OCI-LY7 (cell line): ENCODE data around the gene ENTR1. TPM values are rescaled to one million over a fixed set of nuclear protein-coding genes. Genes with fewer than 3 reads are reported as not detected.

Experiments used
- BruUV-seq: library from RNA; stranded (reverse); fragments of 400-500 nt; replicated peaks from 2 replicates; lab custom pipeline; 2021; lab: Mats Ljungman, UMichigan
- CTCF ChIA-PET: fragments of 300-600 bp; sonication (Branson Sonifier 250); formaldehyde crosslinking; loops from one replicate; lab custom pipeline; 2022; ENCODE audit warnings: antibody characterized with exemption; ENCODE audit not compliant: unreplicated experiment; lab: Charles Lee
- POLR2A ChIA-PET: fragments of 300-600 bp; sonication (Branson Sonifier 250); formaldehyde crosslinking; loops from one replicate; lab custom pipeline; 2022; ENCODE audit warnings: antibody characterized with exemption; lab: Charles Lee
- DNase-seq: peaks from one replicate; pipeline ENCODE4 v3.0.0-alpha.2; 2015; ENCODE audit warnings: low spot score
- H2AFZ ChIP-seq: fragments of 200-600 bp; sonication (generic), shearing (Covaris generic); 2 replicates; pipeline ENCODE4 v1.6.1; 2014; ENCODE audit warnings: mild to moderate bottlenecking, antibody characterized with exemption, low read length, moderate library complexity
- H3K27ac ChIP-seq: fragments of 200-600 bp; sonication (generic); 2 replicates; pipeline ENCODE4 v1.5.1; 2014; ENCODE audit warnings: mixed run types, low read depth, mild to moderate bottlenecking, moderate library complexity, low read length, inconsistent platforms; ENCODE audit not compliant: poor library complexity, severe bottlenecking
- H3K36me3 ChIP-seq: fragments of 200-600 bp; sonication (generic); 2 replicates; pipeline ENCODE4 v1.6.1; 2014; ENCODE audit warnings: mild to moderate bottlenecking, antibody characterized with exemption, low read length, moderate library complexity, mixed read lengths; ENCODE audit not compliant: insufficient read depth
- H3K4me1 ChIP-seq: fragments of 200-600 bp; sonication (generic); 2 replicates; pipeline ENCODE4 v1.5.1; 2014; ENCODE audit warnings: mild to moderate bottlenecking, low read length; ENCODE audit not compliant: insufficient read depth, poor library complexity, severe bottlenecking
- H3K4me2 ChIP-seq: fragments of 200-600 bp; sonication (generic); 2 replicates; pipeline ENCODE4 v1.6.1; 2014; ENCODE audit warnings: mild to moderate bottlenecking, low read length
- H3K4me3 ChIP-seq: fragments of 200-600 bp; sonication (generic); 2 replicates; pipeline ENCODE4 v1.5.1; 2014; ENCODE audit warnings: mild to moderate bottlenecking, low read depth, low read length; ENCODE audit not compliant: poor library complexity, severe bottlenecking
- H3K79me2 ChIP-seq: fragments of 200-600 bp; sonication (generic); 2 replicates; pipeline ENCODE4 v1.6.1; 2016; ENCODE audit warnings: low read depth, mild to moderate bottlenecking, low read length, moderate library complexity, mixed read lengths; ENCODE audit not compliant: insufficient read depth
- H3K9me2 ChIP-seq: fragments of 200-600 bp; sonication (generic); 2 replicates; pipeline ENCODE4 v1.6.1; 2016; ENCODE audit warnings: mild to moderate bottlenecking, low read length, mixed read lengths; ENCODE audit not compliant: insufficient read depth
- H3K9me3 ChIP-seq: fragments of 200-600 bp; sonication (generic); 2 replicates; pipeline ENCODE4 v1.6.1; 2014; ENCODE audit warnings: mild to moderate bottlenecking, mixed run types, low read length, mixed read lengths
- H4K20me1 ChIP-seq: fragments of 200-600 bp; sonication (generic); 2 replicates; pipeline ENCODE4 v1.6.1; 2014; ENCODE audit warnings: mild to moderate bottlenecking, antibody characterized with exemption, low read length, moderate library complexity, mixed read lengths; ENCODE audit not compliant: insufficient read depth
- EZH2phosphoT487 ChIP-seq: fragments of 200-600 bp; sonication (generic); IDR thresholded peaks from 2 replicates; pipeline ENCODE4 v1.6.1; 2018; ENCODE audit warnings: low read depth, borderline replicate concordance, mild to moderate bottlenecking, mixed run types, antibody characterized with exemption, low read length, moderate library complexity, mixed read lengths
- intact Hi-C: fragments of 100-400 bp; cut with micrococcal nuclease; formaldehyde crosslinking; loops from one replicate; pipeline ENCODE4 v1.10.0; 2022; ENCODE audit not compliant: unreplicated experiment
- total RNA-seq, 2 experiments: library from RNA; depleted of rRNA in 1 of 2; stranded (reverse); fragments of >200 nt in 1 of 2; shearing (Covaris generic) in 1 of 2; gene quantifications; 2 replicates each; pipeline ENCODE4 v1.2.3, GENCODE V29; 2014 to 2022
- TF ChIP-seq, protein P1 (sequence below): fragments of 200-600 bp; sonication (generic); conservative IDR thresholded peaks from 2 replicates; pipeline ENCODE4 v1.5.1; 2014; ENCODE audit warnings: mild to moderate bottlenecking, antibody characterized with exemption, low read length, moderate library complexity, mixed read lengths

The ENTR1 gene
- total RNA-seq, 2 experiments from 2014 or later = 103 to 109 TPM

DNA sequence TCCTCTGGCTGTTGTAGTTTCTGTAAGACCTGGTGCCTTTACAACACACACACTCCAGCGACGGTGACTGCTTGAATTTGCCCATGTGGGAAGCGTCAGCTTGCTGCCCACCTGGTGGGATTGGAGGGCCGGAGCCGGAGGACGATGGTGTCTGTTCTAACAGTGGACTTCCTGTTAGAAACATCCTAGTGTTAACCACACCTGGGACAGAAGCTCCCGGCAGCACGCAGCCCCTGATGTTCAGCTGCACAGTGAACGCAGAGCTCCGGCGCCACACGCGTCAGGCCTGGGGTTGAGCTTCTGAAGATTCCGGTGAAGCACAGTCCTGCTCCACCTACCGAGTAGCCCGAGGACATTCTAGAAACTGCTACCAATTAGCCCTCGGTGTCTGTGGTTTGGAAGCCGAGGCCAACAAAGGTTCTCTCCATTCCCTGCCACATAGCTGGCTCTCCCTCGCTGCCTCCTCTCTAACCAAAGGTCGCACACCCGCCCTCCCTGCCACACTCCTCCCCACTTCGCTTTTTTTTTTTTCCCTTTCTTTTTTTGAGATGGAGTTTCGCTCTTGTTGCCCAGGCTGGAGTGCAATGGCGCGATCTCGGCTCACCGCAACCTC, 14.4 kb upstream of the ENTR1 start:
- intact Hi-C loops = no loop called here
- no TSS peak for BruUV-seq

DNA sequence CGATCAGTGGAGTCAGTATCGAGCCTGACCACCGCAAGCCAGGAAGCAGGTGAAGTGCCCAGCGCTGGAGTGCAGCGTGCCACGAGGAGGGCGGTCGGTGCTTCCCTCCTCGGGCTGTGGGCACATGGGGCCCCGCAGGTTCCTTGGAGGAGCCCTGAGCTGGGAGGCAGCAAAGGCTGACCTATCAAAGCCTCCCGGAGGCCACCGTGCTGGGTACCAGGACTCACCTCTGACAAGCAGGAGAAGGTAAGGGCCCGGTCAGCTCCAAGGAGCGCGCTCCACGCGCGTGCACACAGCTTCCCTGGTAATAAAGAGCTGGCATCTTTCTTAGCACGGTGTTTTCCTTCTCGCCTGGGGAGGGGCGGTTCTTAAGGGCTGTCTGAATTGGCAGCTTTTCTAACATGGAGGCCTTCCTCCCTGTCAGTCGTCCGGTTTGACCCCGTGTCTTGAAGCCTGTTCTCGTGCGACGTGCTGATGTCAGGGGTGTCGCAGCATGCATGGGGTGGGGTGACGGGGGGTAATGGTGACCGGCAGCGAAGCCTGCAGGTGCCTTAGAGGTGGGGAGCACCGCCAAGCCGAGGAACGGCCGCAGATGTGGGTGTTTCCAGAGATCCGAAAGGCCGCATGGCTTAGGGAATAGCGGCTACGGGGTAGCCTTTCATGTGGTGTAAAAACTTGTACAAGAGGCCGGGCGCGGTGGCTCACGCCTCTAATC, 13.2 kb upstream of the ENTR1 start:
- no peak overlapping the region for H3K4me2 ChIP-seq
- TF ChIP-seq EZH2phosphoT487 = no peak
- TF ChIP-seq, protein P1, sequence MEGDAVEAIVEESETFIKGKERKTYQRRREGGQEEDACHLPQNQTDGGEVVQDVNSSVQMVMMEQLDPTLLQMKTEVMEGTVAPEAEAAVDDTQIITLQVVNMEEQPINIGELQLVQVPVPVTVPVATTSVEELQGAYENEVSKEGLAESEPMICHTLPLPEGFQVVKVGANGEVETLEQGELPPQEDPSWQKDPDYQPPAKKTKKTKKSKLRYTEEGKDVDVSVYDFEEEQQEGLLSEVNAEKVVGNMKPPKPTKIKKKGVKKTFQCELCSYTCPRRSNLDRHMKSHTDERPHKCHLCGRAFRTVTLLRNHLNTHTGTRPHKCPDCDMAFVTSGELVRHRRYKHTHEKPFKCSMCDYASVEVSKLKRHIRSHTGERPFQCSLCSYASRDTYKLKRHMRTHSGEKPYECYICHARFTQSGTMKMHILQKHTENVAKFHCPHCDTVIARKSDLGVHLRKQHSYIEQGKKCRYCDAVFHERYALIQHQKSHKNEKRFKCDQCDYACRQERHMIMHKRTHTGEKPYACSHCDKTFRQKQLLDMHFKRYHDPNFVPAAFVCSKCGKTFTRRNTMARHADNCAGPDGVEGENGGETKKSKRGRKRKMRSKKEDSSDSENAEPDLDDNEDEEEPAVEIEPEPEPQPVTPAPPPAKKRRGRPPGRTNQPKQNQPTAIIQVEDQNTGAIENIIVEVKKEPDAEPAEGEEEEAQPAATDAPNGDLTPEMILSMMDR = no peak
- H3K79me2 ChIP-seq = no peaks in the 10 kb centered on the region
- H4K20me1 ChIP-seq = no peaks in the 10 kb centered on the region
- no peak overlapping the region for H2AFZ ChIP-seq
- no peaks in the 10 kb centered on the region for H3K9me2 ChIP-seq
- POLR2A ChIA-PET = no interaction called here
- DNase-seq = no peak
- no peak overlapping the region for H3K27ac ChIP-seq
- H3K9me3 ChIP-seq = no peaks in the 10 kb centered on the region
- intact Hi-C loops = no loop called here
- BruUV-seq = no TSS peak
- CTCF ChIA-PET = no interaction called here
- H3K4me3 ChIP-seq = no peak overlapping the region
- H3K4me1 ChIP-seq = no peaks in the 10 kb centered on the region
- peaks cover 86% of the 10 kb centered on the region for H3K36me3 ChIP-seq

More for the DNA sequence above, 14.4 kb upstream of the ENTR1 start:
- Histone ChIP-seq H3K79me2 (no peaks in the 10 kb centered on the region), H2AFZ (no peak overlapping the region), H4K20me1 (no peaks in the 10 kb centered on the region), H3K4me2 (no peak overlapping the region), H3K4me3 (no peak overlapping the region), H3K4me1 (no peaks in the 10 kb centered on the region), H3K9me3 (no peaks in the 10 kb centered on the region), H3K27ac (no peak overlapping the region), H3K36me3 (peaks cover 85% of the 10 kb centered on the region), H3K9me2 (no peaks in the 10 kb centered on the region)
- DNase-seq = no peak
- TF ChIP-seq, protein P1 = no peak
- TF ChIP-seq EZH2phosphoT487 = no peak
- ChIA-PET CTCF (no interaction called here), POLR2A (no interaction called here)

DNA sequence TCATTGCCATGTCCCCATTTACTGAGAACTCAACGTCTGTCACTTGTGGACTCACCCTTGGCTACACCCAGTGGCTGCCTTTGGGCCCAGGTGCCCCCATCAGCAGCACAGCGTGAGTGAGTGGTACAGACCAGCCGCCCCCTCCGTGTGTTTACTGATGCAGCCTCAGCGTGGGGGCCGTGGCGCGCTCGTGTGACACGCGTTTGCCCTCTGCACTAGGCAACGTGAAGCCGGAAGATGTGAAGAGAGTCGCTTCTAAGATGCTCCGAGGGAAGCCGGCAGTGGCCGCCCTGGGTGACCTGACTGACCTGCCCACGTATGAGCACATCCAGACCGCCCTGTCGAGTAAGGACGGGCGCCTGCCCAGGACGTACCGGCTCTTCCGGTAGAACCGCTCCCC, 12.5 kb upstream of the ENTR1 start:
- Histone ChIP-seq H3K9me2 (no peaks in the 10 kb centered on the region), H3K36me3 (peaks cover 87% of the 10 kb centered on the region), H4K20me1 (no peaks in the 10 kb centered on the region), H3K79me2 (no peaks in the 10 kb centered on the region), H3K4me1 (no peaks in the 10 kb centered on the region), H3K9me3 (no peaks in the 10 kb centered on the region), H3K4me2 (no peak overlapping the region), H3K4me3 (no peak overlapping the region), H2AFZ (no peak overlapping the region), H3K27ac (no peak overlapping the region)
- DNase-seq = no peak
- no TSS peak for BruUV-seq
- ChIA-PET POLR2A (no interaction called here), CTCF (no interaction called here)
- intact Hi-C loops = no loop called here
- no peak for TF ChIP-seq EZH2phosphoT487
- TF ChIP-seq, protein P1 = no peak
